Measurements from ENCODE around the gene VTI1A. TPM values are rescaled to one million over a fixed set of nuclear protein-coding genes. Genes with fewer than 3 reads are reported as not detected.
"Not testable (repeated sequence)": the region's sequence is repeated elsewhere in the genome, so short reads cannot be mapped to it uniquely, and the experiment has no call there.

The VTI1A gene
- total RNA-seq, 2 experiments from 2014 or later, result 27.1 to 33.4 TPM

DNA sequence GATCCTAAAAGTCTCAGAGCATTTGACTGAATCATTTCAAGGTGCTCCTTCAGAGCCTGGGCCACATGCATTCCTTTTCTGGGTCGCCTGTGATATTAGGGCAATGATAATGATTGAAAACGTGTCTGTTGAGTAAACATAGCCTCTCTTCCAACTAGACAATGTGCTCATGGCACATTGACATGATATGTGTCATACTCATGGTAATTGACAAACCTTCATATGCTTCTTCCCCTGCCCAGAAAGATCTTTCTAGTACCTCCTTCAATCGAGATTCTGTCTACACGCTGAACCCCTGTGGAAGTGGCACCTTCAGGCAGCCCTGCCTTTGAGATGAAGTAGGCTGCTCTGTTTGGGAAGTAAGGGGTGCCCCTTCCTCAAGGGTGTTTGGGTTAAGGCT, 404.2 kb downstream of the VTI1A start:
- DNase-seq, result no peak
- Mint-ChIP-seq H3K27ac (no peak overlapping the region), H3K4me3 (no peak overlapping the region), H3K36me3 (ENCODE audit: low read depth) (peaks cover 10% of the 10 kb centered on the region), H3K9me3 (ENCODE audit: low read depth) (peaks cover 13% of the 10 kb centered on the region), H3K4me1 (no peaks in the 10 kb centered on the region), H3K27me3 (no peaks in the 10 kb centered on the region)
- ChIA-PET POLR2A (no interaction called here), CTCF (no interaction called here)
- no peak for ATAC-seq
- intact Hi-C loops (cut with DNase I, micrococcal nuclease), result no loop called here

DNA sequence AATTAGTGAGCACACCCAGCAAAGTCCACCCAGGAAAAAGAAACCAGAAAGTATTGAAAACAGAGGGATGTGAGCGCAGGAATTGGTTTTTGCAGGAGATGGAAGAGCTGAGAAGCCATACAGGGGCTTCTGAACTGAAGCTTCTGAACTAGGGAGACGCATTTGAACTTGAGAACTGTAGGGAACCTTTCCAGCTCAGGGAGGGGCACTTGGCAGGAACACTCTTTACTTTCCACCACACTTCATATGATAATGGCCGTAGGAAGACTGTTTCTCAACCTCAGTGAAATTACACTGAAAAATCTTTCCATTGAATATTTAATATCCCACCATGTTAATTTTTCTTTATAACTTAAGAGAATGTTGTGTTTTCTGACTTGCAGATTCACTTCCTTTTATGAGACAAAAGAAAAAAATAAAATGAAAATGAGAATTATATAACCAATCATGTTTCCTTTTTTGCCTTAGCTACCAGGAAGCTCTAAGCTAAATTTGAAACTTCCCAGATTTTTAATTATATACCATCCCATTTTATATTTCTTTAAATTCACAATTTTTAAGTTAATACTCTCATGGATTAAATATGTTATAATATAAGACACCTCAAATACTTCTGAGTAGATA, 404.7 kb downstream of the VTI1A start:
- ChIA-PET POLR2A (no interaction called here), CTCF (no interaction called here)
- Mint-ChIP-seq H3K4me1 (no peaks in the 10 kb centered on the region), H3K27me3 (no peaks in the 10 kb centered on the region), H3K27ac (no peak overlapping the region), H3K4me3 (no peak overlapping the region), H3K36me3 (ENCODE audit: low read depth) (peaks cover 10% of the 10 kb centered on the region), H3K9me3 (ENCODE audit: low read depth) (peaks cover 12% of the 10 kb centered on the region)
- DNase-seq (no peak), ATAC-seq (no peak)
- intact Hi-C loops (cut with DNase I, micrococcal nuclease), result no loop called here

DNA sequence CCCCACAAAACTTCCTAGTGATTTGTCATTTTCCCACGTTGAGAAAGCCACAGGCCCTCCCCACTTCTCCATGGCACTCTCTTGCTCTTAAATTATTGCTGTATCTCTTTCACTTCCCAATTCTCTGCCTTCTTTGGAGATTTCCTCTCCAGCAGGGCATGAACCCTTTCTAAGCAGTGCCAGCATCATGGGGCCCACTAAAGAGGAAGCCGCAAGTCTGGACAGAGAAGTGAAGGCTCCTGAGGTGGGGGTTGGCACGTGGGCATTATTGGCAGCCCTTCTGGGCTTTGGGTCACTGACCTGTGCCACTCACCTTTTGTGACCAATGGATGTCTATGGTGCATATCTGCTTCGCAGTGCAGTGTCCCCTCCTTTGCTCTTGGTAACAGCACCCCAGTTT, 405.3 kb downstream of the VTI1A start:
- CTCF ChIA-PET, result no interaction called here

DNA sequence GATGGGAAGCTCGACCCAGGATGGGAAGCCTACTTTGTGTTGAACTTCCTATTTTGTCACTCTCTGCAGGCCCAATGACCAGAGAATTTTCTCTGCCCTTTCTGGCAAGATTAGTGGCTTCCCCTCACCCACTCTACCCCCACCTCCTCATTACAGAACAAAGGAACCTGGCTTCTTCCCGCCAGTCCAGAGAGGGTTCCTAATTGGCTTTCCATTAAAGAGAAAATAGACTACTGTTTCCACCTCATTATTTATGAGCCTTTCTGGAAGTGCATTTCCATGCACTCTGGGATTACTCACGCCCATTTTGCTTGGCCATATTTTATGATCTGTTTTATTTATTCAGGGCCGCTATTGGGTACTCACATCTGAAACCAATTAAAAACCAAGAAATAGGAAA, 408.1 kb downstream of the VTI1A start:
- Mint-ChIP-seq H3K36me3 (ENCODE audit: low read depth) (no peaks in the 10 kb centered on the region), H3K9me3 (ENCODE audit: low read depth) (peaks cover 2% of the 10 kb centered on the region), H3K4me1 (no peaks in the 10 kb centered on the region), H3K27me3 (no peaks in the 10 kb centered on the region), H3K27ac (no peak overlapping the region), H3K4me3 (no peak overlapping the region)
- POLR2A ChIA-PET, result no interaction called here
- no peak for DNase-seq
- intact Hi-C loops (cut with DNase I, micrococcal nuclease), result no loop called here
- no peak for ATAC-seq
- CTCF ChIA-PET, result interaction anchor here (0.6 to 0.7 kb wide), 2 partner anchors 9 to 190 kb away, joined by 3 read pairs; no protein-coding TSS in a partner anchor

More for the DNA sequence above, 405.3 kb downstream of the VTI1A start:
- intact Hi-C loops (cut with DNase I, micrococcal nuclease), result no loop called here
- DNase-seq (no peak), ATAC-seq (no peak)
- Mint-ChIP-seq H3K9me3 (ENCODE audit: low read depth) (peaks cover 9% of the 10 kb centered on the region), H3K36me3 (ENCODE audit: low read depth) (peaks cover 7% of the 10 kb centered on the region), H3K4me1 (no peaks in the 10 kb centered on the region), H3K27ac (no peak overlapping the region), H3K4me3 (no peak overlapping the region), H3K27me3 (no peaks in the 10 kb centered on the region)
- POLR2A ChIA-PET, result no interaction called here

DNA sequence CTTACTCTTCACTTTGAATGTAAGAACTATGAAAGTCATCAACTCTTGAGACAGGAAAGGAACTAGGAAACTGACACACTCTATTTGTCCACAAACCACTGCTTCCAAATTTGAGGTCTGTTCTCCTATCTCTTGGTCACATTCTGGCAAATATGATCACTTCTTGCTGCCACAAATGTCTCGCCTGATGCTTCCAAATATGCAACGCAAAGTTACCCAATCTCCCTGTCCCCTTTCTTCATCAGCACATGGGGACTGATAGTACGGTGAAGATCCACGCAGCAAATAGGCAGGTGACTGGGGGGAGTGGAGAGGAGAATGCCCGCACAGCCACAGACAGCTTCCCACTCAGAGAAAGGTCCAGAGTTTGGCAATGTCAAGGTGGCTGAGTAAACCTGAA, 410.5 kb downstream of the VTI1A start:
- H3K27me3 Mint-ChIP-seq, result no peaks in the 10 kb centered on the region
- DNase-seq (no peak), ATAC-seq (no peak)
- ChIA-PET POLR2A (no interaction called here), CTCF (no interaction called here)
- no peaks in the 10 kb centered on the region for H3K36me3 Mint-ChIP-seq (ENCODE audit: low read depth)
- no peaks in the 10 kb centered on the region for H3K4me1 Mint-ChIP-seq
- peaks cover 2% of the 10 kb centered on the region for H3K9me3 Mint-ChIP-seq (ENCODE audit: low read depth)
- no peak overlapping the region for H3K27ac Mint-ChIP-seq
- intact Hi-C loops (cut with DNase I, micrococcal nuclease), result no loop called here
- no peak overlapping the region for H3K4me3 Mint-ChIP-seq

DNA sequence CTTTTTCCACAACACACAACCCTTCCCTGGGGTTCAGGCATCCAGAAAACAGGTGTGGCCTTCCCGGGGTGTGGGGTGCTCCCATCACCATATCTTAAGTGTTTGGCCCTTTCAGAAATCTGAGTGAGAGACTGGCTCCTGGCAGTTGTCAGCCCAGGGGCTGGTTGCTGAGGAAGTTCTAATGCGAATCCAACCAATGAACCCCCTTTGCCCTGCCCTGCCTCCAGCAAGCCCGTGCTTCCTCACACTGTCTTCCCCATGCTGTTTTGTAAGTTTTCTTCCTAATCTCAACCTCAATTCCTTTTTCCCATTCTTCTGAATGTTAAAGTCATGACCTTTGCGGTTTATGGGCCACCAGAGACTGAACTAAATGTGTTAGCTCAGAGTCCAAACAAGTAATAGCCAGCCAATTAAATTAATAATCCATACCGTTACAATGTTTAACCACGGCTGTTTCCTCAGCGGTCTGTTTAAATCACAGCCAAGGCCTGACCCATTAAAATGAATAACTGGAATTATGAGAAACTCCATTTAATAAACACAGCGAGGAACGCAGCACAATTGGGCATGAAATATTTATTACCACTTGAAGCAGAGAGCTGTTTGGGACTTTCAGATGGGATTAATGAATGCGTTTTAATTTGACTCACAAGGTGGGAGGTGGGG, 412.1 kb downstream of the VTI1A start:
- DNase-seq (no peak), ATAC-seq (no peak)
- no peak overlapping the region for H3K4me3 Mint-ChIP-seq
- ChIA-PET POLR2A (no interaction called here), CTCF (interaction anchor here (0.6 kb wide), 1 partner anchor 656 kb away, joined by 3 read pairs; no protein-coding TSS in a partner anchor)
- no peaks in the 10 kb centered on the region for H3K4me1 Mint-ChIP-seq
- no peaks in the 10 kb centered on the region for H3K27me3 Mint-ChIP-seq
- no peak overlapping the region for H3K27ac Mint-ChIP-seq
- H3K9me3 Mint-ChIP-seq (ENCODE audit: low read depth), result peaks cover 6% of the 10 kb centered on the region
- no peaks in the 10 kb centered on the region for H3K36me3 Mint-ChIP-seq (ENCODE audit: low read depth)
- intact Hi-C loops (cut with DNase I, micrococcal nuclease), result no loop called here

DNA sequence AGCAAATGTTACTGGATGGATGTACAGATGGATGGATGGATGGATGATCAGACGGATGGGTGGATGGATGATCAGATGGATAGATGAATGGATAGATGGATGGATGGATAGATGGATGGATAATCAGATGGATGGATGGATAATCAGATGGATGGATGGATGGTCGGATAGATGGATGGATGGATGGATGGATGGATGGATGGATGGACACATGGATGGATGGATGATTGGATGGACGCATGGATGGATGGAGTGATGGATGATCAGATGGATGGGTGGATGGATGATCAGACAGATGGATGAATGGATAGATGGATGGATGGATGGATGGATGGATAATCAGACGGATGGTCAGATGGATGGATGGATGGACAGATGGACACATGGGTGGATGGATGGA, 412.8 kb downstream of the VTI1A start:
- Mint-ChIP-seq H3K36me3 (ENCODE audit: low read depth) (no peaks in the 10 kb centered on the region), H3K9me3 (ENCODE audit: low read depth) (peaks cover 7% of the 10 kb centered on the region), H3K4me3 (no peak overlapping the region), H3K4me1 (no peaks in the 10 kb centered on the region), H3K27me3 (no peaks in the 10 kb centered on the region), H3K27ac (no peak overlapping the region)
- CTCF ChIA-PET, result no interaction called here
- POLR2A ChIA-PET, result no interaction called here
- DNase-seq (no peak), ATAC-seq (no peak)
- intact Hi-C loops (cut with DNase I, micrococcal nuclease), result no loop called here

DNA sequence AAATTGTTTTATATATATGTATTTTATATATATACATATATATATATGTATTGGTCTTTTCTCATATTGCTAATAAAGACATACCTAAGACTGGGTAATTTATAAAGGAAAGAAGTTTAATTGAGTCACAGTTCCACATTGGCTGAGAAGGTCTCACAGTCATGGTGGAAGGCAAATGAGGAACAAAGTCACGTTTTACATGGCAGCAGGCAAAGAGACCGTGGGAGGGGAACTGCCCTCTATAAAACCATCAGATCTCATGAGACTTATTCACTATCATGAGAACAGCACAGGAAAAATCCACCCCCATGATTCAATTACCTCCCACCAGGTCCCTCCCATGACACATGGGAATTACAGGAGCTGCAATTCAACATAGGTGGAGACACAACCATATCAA, 416.4 kb downstream of the VTI1A start:
- H3K36me3 Mint-ChIP-seq (ENCODE audit: low read depth); H3K4me3 Mint-ChIP-seq; POLR2A ChIA-PET; DNase-seq; ATAC-seq; H3K27me3 Mint-ChIP-seq; CTCF ChIA-PET; H3K27ac Mint-ChIP-seq; H3K4me1 Mint-ChIP-seq; intact Hi-C loops (cut with DNase I, micrococcal nuclease): not testable (repeated sequence)
- H3K9me3 Mint-ChIP-seq (ENCODE audit: low read depth), result peaks cover 11% of the 10 kb centered on the region

Small RNA genes lying within 50 kb of the gene (microRNA-seq; reads per million reads assigned to microRNA genes)
- not detected for gene MIR4295 (ENCODE audit: borderline replicate concordance)

Other genes with a start within 250 kb of the VTI1A start
- not detected for gene TECTB, start 163.8 kb upstream of the VTI1A start, total RNA-seq
- gene ACSL5, start 73.1 kb upstream of the VTI1A start, total RNA-seq, result 10 to 100 TPM; 32.0 to 32.1 TPM
- 10 to 100 TPM; 42.1 to 61.3 TPM for gene ZDHHC6, start 301 bp upstream of the VTI1A start, total RNA-seq